IPS-NIHi7 (cell line): ENCODE measurements around the gene ENO3.

Source experiments
- DNase-seq: peaks from one replicate; pipeline ENCODE4 v3.0.0; 2012; ENCODE audit warnings: mixed read lengths; ENCODE audit errors: extremely low spot score

ENO3 gene

GRCh38 chr17:4950075-4950745 lies 709 bp upstream of the ENO3 start:
- no peak for DNase-seq

- no peak for DNase-seq
These were observed 567 bp downstream of the ENO3 start for GRCh38 chr17:4951486-4951885.

GRCh38 chr17:4953451-4953961 lies 2.6 kb downstream of the ENO3 start:
- DNase-seq = no peak

GRCh38 chr17:4955091-4955490 lies 4.2 kb downstream of the ENO3 start:
- DNase-seq = no peak

- peak; percentile 36 for DNase-seq
These were observed 5.7 kb downstream of the ENO3 start for GRCh38 chr17:4956493-4957061.

GRCh38 chr17:4958102-4958501 lies 7.2 kb downstream of the ENO3 start:
- no peak for DNase-seq

GRCh38 chr17:4959261-4959965 lies 8.5 kb downstream of the ENO3 start:
- no peak for DNase-seq

GRCh38 chr17:4960279-4960922 lies 9.5 kb downstream of the ENO3 start:
- DNase-seq = no peak

GRCh38 chr17:4965311-4965986 lies 14.5 kb downstream of the ENO3 start:
- DNase-seq = no peak

GRCh38 chr17:4966844-4967538 lies 16.1 kb downstream of the ENO3 start:
- peak; percentile 96 for DNase-seq

- peak; percentile 91 for DNase-seq
These were observed 16.9 kb downstream of the ENO3 start, which contains the start of gene SPAG7 for GRCh38 chr17:4967539-4968485. Gene SPAG7, minus strand, starts transcription at chr17:4967817. Its CDS starts 13 bp downstream, at chr17:4967804.

- DNase-seq = peak; percentile 46
These were observed 17.6 kb downstream of the ENO3 start for GRCh38 chr17:4968486-4969046.

- peak; percentile 23 for DNase-seq
These were observed 18.2 kb downstream of the ENO3 start for GRCh38 chr17:4969047-4969550.

- no peak for DNase-seq
These were observed 18.7 kb downstream of the ENO3 start for GRCh38 chr17:4969551-4970173.

- DNase-seq = no peak
These were observed 19.4 kb downstream of the ENO3 start for GRCh38 chr17:4970273-4970672.

GRCh38 chr17:4971826-4972225 lies 20.9 kb downstream of the ENO3 start:
- no peak for DNase-seq

- DNase-seq = no peak
These were observed 21.4 kb downstream of the ENO3 start for GRCh38 chr17:4972322-4972721.

- DNase-seq = peak; percentile 31
These were observed 21.8 kb downstream of the ENO3 start for GRCh38 chr17:4972752-4973151.
